Adipocyte (in vitro differentiated cells): ENCODE measurements around the gene ADGRA3.

Experiments
- DNase-seq: peaks from one replicate; pipeline ENCODE4 v3.0.0-alpha.2; 2015; ENCODE audit warnings: low read depth
- H3K27me3 ChIP-seq: replicated peaks from 2 replicates; pipeline ENCODE4 v1.7.0; 2013; ENCODE audit warnings: mild to moderate bottlenecking, low read length, moderate library complexity; ENCODE audit not compliant: control insufficient read depth, insufficient read depth
- H3K36me3 ChIP-seq: 2 replicates; pipeline ENCODE4 v1.7.0; 2013; ENCODE audit warnings: low read length, mild to moderate bottlenecking, moderate library complexity; ENCODE audit not compliant: control insufficient read depth, insufficient read depth, severe bottlenecking
- H3K4me1 ChIP-seq: 2 replicates; pipeline ENCODE4 v1.7.0; 2013; ENCODE audit warnings: mild to moderate bottlenecking, low read length, moderate library complexity; ENCODE audit not compliant: control insufficient read depth, insufficient read depth
- H3K4me3 ChIP-seq: 2 replicates; pipeline ENCODE4 v1.7.0; 2013; ENCODE audit warnings: mild to moderate bottlenecking, low read length, moderate library complexity
- H3K9ac ChIP-seq: 2 replicates; pipeline ENCODE4 v1.7.0; 2013; ENCODE audit warnings: mild to moderate bottlenecking, low read length, moderate library complexity
- H3K9me3 ChIP-seq: 2 replicates; pipeline ENCODE4 v1.7.0; 2013; ENCODE audit warnings: mild to moderate bottlenecking, low read length, moderate library complexity; ENCODE audit not compliant: control insufficient read depth

The ADGRA3 gene

DNA sequence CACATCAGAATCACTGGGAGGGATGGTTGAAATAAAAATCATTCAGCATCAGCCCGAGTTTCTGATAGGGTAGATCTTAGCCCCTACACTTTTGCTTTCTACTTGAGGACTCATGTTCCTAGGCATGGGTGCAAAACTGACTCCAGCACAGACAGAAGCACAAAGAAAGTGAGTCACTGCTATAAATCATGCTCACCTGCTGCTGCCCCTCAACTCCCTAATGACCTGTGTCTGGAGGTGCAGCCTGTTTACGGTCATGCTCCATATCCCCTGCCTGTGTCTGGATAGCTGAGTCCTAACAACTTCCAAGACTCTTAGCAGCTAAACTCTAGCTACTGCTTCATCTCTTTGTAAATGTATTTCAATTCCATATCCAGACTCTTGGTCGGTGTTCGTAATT, 57.8 kb downstream of the ADGRA3 start:
- no peak overlapping the region for H3K9ac ChIP-seq
- H3K9me3 ChIP-seq = no peaks in the 10 kb centered on the region
- no peaks in the 10 kb centered on the region for H3K27me3 ChIP-seq
- H3K36me3 ChIP-seq = no peaks in the 10 kb centered on the region
- no peak overlapping the region for H3K4me3 ChIP-seq
- DNase-seq = no peak
- peaks cover 11% of the 10 kb centered on the region for H3K4me1 ChIP-seq

DNA sequence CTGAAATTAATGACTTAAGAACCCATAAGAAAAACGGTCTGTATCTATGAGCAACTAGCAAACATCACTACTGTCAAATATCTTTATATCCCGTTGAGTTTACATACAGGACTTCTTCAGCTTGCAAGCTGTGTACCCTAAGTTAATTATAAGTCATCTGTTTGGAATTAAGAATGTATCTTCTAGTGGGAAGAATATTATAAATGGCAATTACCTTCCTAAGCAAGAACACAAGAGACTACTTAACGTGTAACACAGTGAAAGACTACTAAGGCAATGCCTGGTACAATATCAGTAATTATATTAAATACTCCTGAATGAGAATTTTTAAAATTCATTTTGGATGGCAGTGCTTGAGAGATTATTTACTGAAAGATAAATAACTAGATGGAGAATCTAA, 58.5 kb downstream of the ADGRA3 start:
- Histone ChIP-seq H3K4me1 (peaks cover 11% of the 10 kb centered on the region), H3K36me3 (no peaks in the 10 kb centered on the region), H3K9me3 (no peaks in the 10 kb centered on the region), H3K4me3 (no peak overlapping the region), H3K27me3 (no peaks in the 10 kb centered on the region), H3K9ac (no peak overlapping the region)
- no peak for DNase-seq

DNA sequence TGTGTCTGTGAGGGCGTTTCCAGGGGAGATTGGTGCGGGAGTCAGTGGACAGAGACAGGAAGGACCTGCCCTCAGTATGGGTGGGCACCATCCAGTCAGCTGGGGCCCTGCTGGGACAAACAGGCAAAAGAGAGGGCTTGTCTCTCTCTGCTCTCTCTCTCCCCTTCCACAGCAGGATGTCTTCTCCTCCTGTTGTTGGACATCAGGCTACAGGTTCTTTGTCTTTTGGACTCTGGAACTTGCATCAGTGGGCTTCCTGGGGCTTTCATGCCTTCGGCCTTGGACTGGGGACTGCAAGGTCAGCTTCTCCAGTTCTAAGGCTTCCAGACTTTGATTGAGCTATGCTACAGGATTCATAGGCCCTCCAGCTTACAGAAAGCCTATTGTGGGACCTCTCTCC, 59.6 kb downstream of the ADGRA3 start:
- Histone ChIP-seq H3K9ac (no peak overlapping the region), H3K4me1 (peaks cover 12% of the 10 kb centered on the region), H3K4me3 (no peak overlapping the region), H3K9me3 (no peaks in the 10 kb centered on the region), H3K36me3 (no peaks in the 10 kb centered on the region), H3K27me3 (no peaks in the 10 kb centered on the region)
- DNase-seq = no peak

DNA sequence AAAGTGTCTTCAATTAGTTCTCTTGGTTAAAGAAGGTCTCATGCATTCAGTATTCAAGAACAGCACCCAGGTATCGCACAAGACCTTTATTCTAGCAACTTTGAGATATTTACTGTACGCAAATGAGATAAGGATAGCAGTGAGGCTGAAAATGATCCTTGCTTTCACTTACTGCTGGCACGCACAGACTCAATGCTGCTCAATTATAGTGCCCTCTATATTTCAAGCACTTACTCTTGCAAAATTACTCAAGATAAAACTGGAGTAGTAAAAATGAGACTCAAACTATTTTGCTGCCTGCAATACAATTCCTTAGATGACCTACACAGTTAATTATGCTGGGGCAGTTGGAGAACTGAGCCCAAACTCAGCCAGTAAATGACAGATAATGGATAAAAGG, 60.9 kb downstream of the ADGRA3 start:
- no peaks in the 10 kb centered on the region for H3K9me3 ChIP-seq
- no peaks in the 10 kb centered on the region for H3K27me3 ChIP-seq
- H3K4me3 ChIP-seq = no peak overlapping the region
- no peaks in the 10 kb centered on the region for H3K36me3 ChIP-seq
- H3K4me1 ChIP-seq = peaks cover 16% of the 10 kb centered on the region
- no peak overlapping the region for H3K9ac ChIP-seq
- DNase-seq = peak; percentile 16

DNA sequence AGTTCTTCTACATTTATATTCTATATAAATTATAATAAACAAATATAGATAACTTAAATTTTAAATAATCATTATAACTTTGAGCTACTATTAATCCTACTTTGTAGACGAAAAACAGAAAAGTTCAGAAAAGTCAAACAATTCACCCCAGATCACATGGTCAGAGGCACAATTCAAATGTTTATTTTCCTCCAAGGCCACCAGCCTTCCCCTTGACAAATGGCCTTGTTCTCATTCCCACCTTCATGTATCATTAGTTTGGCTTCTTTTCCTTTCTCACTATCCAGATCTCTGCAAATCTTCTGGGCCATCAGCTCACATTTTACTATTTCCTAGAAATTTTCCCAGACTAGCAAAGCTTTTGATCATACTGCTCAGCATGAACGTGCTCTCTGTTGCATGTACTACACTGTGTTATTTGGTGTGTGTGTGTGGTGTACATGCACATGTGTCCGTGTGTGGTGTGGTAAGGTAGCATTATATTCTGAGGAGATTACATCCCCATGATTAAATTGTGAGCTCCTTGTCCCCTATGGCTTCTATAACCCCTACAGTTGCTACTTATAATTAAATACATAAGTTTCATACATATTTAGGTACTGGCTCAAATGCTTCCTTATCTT, 61.5 kb downstream of the ADGRA3 start:
- Histone ChIP-seq H3K4me1 (peaks cover 16% of the 10 kb centered on the region), H3K9ac (no peak overlapping the region), H3K4me3 (no peak overlapping the region), H3K27me3 (no peaks in the 10 kb centered on the region), H3K36me3 (no peaks in the 10 kb centered on the region), H3K9me3 (no peaks in the 10 kb centered on the region)
- DNase-seq = no peak

DNA sequence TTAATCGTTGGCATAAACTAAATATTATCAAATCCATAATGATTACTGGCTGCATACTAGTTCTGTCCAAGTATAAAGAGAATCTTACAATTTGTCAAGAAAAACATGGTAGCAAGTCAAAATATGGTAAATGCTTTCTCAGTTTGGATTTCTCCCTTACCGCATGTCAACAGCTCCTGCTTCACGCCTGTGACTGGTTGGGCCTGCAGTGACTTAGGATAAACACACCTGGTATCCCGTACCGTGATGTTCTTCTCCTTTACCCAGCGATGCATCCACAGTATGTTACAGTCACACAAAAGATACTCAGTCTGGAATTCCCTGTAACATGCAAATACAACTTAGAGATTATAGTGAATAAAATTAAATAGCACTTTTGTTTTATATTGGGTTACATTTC, 71.1 kb downstream of the ADGRA3 start:
- DNase-seq = no peak
- H3K4me1 ChIP-seq = no peaks in the 10 kb centered on the region
- H3K4me3 ChIP-seq = no peak overlapping the region
- H3K27me3 ChIP-seq = no peaks in the 10 kb centered on the region
- no peaks in the 10 kb centered on the region for H3K9me3 ChIP-seq
- peaks cover 11% of the 10 kb centered on the region for H3K36me3 ChIP-seq
- no peak overlapping the region for H3K9ac ChIP-seq

DNA sequence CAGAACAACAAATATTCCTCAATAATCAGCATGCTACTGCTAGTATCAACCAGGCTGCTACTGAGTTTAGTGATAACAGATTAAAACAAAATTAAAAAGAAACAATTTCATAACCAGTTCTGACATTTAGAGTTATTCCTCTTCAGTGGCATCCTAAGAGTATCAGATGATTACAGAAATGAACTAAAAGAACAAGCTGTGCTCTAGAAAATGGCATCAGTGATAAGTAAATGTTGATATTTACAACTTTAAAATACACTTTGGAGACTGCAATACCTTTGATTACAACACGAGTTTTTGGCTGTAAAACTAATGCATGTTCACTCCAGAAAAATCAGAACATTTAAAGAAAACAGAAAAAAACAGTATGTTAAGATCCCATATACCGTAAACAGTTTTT, 72.9 kb downstream of the ADGRA3 start:
- Histone ChIP-seq H3K36me3 (peaks cover 11% of the 10 kb centered on the region), H3K9ac (no peak overlapping the region), H3K9me3 (no peaks in the 10 kb centered on the region), H3K4me3 (no peak overlapping the region), H3K27me3 (no peaks in the 10 kb centered on the region), H3K4me1 (no peaks in the 10 kb centered on the region)
- no peak for DNase-seq

DNA sequence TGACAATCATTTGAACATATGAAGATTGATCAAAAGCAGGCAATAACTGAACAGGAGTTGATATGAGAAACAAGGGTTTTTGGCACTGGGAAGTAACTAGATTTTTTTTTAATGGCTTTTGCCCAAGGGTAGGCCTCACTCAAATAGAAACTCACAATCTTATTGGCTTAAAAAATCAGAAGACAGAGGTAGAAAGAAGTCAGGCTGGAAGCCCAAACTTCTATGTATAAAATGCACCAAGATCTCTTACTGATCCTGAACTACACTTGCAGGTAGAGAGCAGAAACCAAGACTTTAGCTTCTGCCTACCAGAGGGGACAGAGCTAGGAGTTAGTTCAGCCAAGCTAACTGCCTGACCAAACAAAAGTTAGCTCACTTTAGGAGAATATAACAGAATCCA, 74.9 kb downstream of the ADGRA3 start:
- Histone ChIP-seq H3K4me3 (no peak overlapping the region), H3K36me3 (peaks cover 6% of the 10 kb centered on the region), H3K27me3 (no peaks in the 10 kb centered on the region), H3K4me1 (no peaks in the 10 kb centered on the region), H3K9ac (no peak overlapping the region), H3K9me3 (no peaks in the 10 kb centered on the region)
- DNase-seq = no peak

DNA sequence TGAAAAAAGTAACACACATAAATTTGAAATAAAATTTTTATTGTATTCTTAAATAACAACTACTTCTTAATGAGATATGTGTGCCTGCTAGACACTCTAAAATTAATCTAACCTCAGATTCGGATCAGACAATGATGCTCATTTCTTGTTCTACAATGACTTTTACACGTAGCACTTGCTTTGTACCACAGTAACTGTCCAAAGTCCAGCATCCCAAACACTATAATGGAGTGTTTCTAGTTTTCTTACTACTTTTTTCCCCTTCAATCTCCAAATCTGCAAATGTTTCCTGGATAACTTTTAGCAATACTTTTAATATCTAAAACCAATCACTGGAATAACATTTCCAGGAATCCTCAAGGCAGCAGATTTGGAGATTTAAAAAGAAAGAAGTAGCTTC, 75.9 kb downstream of the ADGRA3 start:
- H3K27me3 ChIP-seq = no peaks in the 10 kb centered on the region
- no peaks in the 10 kb centered on the region for H3K9me3 ChIP-seq
- DNase-seq = no peak
- H3K36me3 ChIP-seq = peaks cover 6% of the 10 kb centered on the region
- no peaks in the 10 kb centered on the region for H3K4me1 ChIP-seq
- H3K4me3 ChIP-seq = no peak overlapping the region
- no peak overlapping the region for H3K9ac ChIP-seq

DNA sequence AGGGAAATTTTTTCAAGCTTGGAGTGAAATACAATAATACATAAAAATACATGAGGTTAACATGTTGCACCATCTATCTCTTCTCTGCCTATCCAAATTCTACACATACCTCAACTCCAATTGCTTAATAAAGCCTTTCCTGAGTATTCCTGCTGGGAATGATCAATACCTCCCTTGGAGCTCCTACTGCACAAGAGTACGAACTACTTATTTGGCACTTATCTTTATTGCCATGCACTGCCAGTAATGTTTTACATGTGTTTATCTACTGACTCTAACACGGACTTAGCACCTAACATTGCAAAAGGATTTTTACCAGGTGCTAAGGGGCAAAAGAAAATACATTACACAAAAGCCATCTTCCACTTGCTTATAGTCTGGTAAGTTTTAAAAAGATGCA, 80.2 kb downstream of the ADGRA3 start:
- no peaks in the 10 kb centered on the region for H3K4me1 ChIP-seq
- no peak overlapping the region for H3K4me3 ChIP-seq
- H3K9ac ChIP-seq = no peak overlapping the region
- DNase-seq = no peak
- H3K9me3 ChIP-seq = no peaks in the 10 kb centered on the region
- no peaks in the 10 kb centered on the region for H3K36me3 ChIP-seq
- H3K27me3 ChIP-seq = no peaks in the 10 kb centered on the region

DNA sequence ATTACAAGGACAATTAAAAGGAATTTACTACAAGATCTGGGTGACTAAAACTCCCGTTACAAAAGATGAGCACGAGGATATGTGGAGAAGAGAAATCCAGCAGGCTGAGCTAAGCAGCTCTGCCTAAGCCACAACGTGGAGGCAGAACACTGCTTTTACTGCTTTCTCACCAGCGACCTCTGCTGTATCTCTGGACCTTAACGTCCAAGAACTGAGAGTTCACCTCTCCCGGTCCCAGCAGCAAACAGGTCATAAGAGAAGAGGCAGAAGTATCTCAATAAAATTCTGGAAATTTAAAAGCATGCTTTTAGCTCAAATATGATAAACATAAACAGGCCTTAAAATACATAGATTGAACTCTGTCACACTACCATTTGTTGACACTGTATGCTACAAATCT, 81.0 kb downstream of the ADGRA3 start:
- Histone ChIP-seq H3K36me3 (no peaks in the 10 kb centered on the region), H3K9ac (no peak overlapping the region), H3K27me3 (no peaks in the 10 kb centered on the region), H3K4me1 (no peaks in the 10 kb centered on the region), H3K4me3 (no peak overlapping the region), H3K9me3 (no peaks in the 10 kb centered on the region)
- DNase-seq = peak; percentile 63

DNA sequence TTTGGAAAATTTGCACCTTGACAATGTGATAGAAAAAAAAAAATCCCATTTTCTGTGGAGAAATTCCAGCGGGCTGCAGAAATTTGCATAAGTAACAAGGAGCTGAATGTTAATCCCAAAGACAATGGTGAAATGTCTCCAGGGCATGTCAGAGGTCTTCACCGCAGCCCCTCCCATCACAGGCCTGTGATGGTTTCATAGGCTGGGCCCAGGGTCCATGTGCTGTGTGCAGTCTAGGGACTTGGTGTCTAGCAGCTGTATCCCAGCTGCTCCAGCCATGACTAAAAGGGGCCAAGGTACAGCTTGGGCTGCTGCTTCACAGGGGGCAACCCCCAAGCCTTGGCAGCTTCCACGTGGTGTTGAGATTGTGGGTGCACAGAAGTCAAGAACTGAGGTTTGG, 85.2 kb downstream of the ADGRA3 start:
- H3K9me3 ChIP-seq = no peaks in the 10 kb centered on the region
- no peaks in the 10 kb centered on the region for H3K4me1 ChIP-seq
- peaks cover 3% of the 10 kb centered on the region for H3K36me3 ChIP-seq
- DNase-seq = no peak
- H3K4me3 ChIP-seq = no peak overlapping the region
- no peaks in the 10 kb centered on the region for H3K27me3 ChIP-seq
- H3K9ac ChIP-seq = no peak overlapping the region
